ENCODE results near the gene APOB. TPM values are rescaled to one million over a fixed set of nuclear protein-coding genes. Genes with fewer than 3 reads are reported as not detected.

APOB gene
- total RNA-seq, 1 donor from 2014 or later, result under 0.01 TPM

DNA sequence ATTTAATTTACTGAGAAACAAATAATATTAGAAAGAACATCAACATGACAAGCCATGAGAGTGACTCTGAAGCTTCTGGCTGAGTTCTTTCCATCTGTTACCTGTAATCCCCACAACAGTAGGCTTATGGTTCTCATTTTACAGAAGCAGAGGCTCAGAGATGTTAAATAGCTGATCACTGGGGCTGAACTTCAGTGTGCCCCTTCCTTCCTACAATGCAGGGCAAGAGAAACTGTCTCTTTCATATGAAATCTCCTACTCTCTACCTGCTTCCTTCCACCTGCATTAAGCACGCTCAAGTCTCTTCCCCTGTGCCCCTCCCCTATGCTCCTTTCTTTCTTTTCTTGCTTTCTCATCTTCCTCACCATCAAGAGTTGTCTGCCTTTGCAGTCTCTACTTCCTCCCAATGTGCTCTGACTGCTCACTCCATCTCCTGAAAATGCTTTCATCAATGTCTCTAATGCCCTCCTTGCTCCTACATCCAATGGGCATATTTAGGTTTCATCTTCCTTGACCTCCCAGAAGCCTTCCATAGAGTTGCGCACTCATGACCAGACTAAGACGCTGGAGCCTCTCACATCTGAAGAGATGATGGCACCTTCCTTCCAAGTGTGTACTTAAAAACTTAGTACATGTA lies 23.7 kb downstream of the APOB start:
- DNase-seq (ENCODE audit: low read depth in 2 of 2), result no peak

DNA sequence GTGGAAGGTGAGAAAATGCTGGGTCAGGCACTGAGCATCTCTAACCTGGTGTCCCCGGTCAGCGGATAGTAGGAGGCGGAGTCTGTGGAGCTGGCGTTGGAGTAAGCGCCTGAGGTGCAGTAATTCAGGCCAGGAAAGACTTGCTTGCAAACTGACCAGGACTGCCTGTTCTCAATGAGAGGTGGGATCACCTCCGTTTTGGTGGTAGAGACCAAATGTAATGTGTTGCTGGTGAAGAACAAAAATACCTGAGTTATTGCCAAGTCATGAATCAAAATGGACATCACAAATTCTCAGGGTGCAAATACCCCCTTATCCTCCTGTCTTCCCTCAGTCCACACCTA lies 24.2 kb downstream of the APOB start:
- DNase-seq (ENCODE audit: low read depth in 2 of 2), result no peak

DNA sequence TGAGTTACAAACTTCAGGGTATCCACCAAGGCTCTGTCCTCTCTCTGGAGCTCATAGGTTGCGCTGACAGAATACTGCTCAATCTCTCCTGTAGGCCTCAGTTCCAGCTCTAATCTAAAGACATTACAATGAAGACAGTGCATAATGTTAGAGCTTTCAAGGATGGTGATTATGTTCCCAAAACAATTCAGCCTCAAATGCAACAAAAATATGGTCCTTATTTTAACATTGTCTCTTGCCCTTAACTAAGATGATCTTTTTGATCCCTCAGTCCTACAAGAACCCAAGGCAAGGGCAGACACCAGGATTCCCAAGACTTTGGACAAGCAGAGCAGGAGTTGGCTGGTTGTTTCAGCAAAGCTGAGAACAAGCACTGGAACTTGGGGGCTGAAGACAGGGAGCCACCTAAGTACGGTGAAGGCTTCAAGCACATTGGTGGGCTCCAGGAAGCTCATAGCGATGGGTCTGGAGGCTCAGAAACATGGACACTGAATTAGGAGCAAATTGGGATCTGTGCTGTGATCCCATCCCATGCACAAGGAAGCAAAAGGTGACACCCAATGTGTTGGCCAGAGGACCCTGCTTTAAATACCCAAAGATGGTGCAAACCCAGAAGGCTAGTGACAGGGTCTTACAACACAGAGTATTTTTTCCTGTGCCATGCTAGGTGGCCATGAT lies 24.7 kb downstream of the APOB start:
- no peak for DNase-seq (ENCODE audit: low read depth in 2 of 2)

DNA sequence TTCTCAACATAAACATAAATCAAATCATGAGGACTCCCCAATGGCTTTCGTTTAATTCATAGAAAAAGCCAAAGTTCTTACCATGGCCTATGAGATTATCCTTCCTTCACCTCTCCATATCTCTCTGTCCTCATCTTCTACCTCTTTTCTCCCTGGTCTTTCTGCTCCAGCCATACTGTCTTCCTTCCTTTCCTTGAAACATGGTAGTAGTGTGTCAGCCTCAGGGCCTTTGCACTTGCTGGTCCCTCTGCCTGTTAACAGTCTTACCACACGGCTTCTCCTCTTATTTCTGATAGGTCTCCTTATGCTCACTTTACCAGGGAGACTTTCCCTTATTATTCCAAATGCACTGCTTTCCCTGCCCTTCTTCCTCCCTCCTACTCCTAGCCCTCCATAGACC lies 25.6 kb downstream of the APOB start:
- DNase-seq (ENCODE audit: low read depth in 2 of 2), result no peak

- no peak for DNase-seq (ENCODE audit: low read depth in 2 of 2)
Measured at GRCh38 chr2:21017748-21018276, 26.1 kb downstream of the APOB start.

DNA sequence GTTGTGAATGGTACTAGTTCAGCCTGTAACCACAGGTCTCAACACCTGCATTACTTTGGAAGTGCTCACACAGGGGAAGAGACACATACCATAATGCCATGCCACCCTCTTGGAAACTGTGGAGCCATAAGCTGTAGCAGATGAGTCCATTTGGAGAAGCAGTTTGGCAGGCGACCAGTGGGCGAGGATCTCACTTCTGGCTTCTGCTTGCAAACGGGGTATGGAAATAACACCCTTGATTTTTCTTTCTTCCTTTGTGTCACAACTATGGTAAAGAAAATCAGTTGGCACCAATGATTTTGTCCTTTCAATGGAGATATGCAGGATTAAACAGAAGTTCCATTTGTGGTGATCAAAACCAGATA lies 28.6 kb downstream of the APOB start:
- no peak for DNase-seq (ENCODE audit: low read depth in 2 of 2)

- no peak for DNase-seq (ENCODE audit: low read depth in 2 of 2)
Measured at GRCh38 chr2:21014364-21015280, 29.3 kb downstream of the APOB start.

GRCh38 chr2:21013043-21013816 lies 30.6 kb downstream of the APOB start:
- DNase-seq (ENCODE audit: low read depth in 2 of 2), result no peak

- no peak for DNase-seq (ENCODE audit: low read depth in 2 of 2)
Measured at GRCh38 chr2:21012557-21012937, 31.3 kb downstream of the APOB start.

DNA sequence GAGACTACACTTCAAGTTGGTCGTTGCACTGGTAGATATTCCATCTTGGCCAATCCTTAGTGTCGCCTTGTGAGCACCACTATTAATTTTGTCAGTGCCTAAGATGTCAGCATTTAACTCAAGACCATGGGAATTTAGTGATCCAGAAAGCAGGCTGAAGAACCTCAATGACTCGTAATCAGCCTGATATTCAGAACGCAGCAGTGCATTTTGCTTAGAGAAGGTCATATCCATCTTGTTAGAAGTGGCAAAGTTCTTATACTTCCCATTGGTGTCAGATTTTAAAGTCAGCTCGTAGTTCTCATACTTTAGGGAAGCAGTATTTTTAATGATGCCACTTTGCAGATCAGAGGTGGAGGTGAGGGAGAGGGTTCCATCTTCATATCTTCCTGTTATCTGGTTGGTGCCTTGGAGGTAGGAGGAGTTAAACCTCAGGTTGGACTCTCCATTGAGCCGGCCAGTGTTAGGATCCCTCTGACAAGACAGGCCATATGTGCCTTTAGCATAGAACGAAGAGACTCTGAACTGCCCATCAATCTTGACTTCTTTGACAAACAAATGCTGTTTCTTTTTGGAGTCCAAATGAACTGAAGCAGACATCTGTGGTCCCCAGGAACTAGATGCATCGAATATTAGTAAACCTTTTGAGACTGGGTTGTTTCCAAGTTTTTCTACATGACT lies 31.9 kb downstream of the APOB start:
- DNase-seq (ENCODE audit: low read depth in 2 of 2), result no peak

DNA sequence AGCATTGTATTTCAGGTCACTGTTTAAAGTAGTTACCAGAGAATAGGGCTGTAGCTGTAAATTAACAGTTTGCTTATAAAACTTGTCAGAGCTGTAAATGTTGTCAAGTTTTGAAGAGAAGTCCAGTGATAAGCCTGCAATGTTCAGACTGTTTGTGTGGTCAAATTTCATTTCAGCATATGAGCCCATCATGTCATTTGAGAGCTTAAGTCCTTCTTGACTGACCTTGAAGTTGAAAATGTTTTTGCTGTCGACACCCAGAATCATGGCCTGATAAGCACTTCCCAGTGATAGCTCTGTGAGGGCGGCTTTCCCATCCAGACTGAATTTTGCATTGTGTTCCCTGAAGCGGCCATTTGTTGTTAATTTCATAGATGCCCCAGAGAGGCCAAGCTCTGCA lies 32.4 kb downstream of the APOB start:
- no peak for DNase-seq (ENCODE audit: low read depth in 2 of 2)

DNA sequence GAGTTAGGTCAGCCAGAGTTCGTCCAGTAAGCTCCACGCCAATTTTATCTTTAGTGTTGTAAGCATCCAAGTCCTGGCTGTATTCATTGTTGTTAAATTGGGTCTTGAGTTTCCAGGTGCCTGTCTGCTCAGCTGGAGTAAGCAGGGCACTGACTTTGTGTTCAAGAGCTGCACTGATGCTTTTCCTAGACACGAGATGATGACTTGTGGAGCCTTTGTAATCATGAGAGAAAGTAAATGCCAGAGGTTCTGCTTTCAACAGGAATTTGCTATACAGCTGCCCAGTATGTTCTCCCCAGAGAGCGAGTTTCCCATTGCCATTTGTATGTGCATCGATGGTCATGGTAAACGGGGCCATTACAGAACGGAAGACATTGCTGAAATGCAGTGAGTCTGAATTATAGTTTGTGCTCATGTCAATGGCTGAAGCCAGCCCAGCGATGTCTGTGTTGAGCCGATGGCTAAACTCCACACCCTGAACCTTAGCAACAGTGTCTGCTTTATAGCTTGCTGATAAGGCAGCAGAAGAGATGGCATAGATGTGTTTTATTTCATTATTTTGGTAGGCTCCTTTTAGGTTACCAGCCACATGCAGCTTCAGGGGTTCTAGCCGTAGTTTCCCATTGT lies 32.9 kb downstream of the APOB start:
- no peak for DNase-seq (ENCODE audit: low read depth in 2 of 2)

- no peak for DNase-seq (ENCODE audit: low read depth in 2 of 2)
Measured at GRCh38 chr2:21009662-21010225, 34.1 kb downstream of the APOB start.

GRCh38 chr2:21008790-21009661 lies 34.8 kb downstream of the APOB start:
- no peak for DNase-seq (ENCODE audit: low read depth in 2 of 2)

GRCh38 chr2:21008014-21008789 lies 35.7 kb downstream of the APOB start:
- DNase-seq (ENCODE audit: low read depth in 2 of 2), result no peak

DNA sequence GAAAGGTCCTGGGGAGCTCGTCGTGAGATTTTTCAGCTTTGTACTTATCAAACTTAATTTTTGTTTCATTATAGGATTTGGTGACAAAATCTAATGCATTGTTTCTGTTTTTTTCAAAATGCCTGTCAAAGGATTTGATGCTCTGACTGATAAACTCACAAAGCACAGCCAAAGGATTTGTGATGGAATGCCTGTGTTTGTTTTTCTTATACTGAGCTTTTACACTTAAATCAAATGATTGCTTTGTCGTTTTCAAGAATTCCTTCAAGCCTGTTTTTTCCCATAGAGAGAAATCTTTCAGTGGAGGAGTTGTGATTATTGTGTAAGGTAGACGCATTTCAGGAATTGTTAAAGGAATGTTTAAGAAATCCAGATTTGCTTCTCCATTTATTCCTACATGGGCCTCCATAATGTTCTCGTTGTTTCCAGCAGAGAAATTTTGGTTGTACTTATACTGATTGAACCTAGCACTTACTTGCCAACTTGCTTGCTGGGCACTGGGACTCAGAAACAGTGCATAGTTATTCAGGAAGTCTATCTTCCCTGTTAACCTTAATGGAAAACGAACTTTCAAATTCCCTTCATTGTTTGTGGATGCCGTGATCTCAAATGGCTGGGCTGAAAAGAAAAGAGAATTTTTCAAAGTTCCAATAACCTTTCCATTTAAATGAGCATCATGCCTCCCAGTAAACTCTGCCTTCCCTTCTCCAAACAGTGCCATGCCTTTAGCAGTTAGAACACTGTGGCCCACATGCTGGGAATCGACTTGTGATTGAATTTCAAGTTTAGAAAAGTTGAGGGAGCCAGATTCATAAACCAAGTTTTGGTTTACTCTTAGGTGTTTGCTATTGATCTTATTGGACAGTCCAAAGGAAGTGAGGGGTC lies 36.5 kb downstream of the APOB start:
- DNase-seq (ENCODE audit: low read depth in 2 of 2), result no peak

- no peak for DNase-seq (ENCODE audit: low read depth in 2 of 2)
Measured at GRCh38 chr2:21006423-21007128, 37.3 kb downstream of the APOB start.

Data from lung microvascular endothelial cell (primary cell).